ENCODE results near the gene STX18. TPM values are rescaled to one million over a fixed set of nuclear protein-coding genes. Genes with fewer than 3 reads are reported as not detected.

The STX18 gene
- total RNA-seq, 1 donor from 2014 or later = 41.7 TPM

GRCh38 chr4:4549534-4549933 is 7.7 kb upstream of the STX18 start:
- no peak overlapping the region for H3K4me3 Mint-ChIP-seq
- no peak overlapping the region for H3K27ac Mint-ChIP-seq
- no peaks in the 10 kb centered on the region for H3K27me3 Mint-ChIP-seq (ENCODE audit: low read depth)

DNA sequence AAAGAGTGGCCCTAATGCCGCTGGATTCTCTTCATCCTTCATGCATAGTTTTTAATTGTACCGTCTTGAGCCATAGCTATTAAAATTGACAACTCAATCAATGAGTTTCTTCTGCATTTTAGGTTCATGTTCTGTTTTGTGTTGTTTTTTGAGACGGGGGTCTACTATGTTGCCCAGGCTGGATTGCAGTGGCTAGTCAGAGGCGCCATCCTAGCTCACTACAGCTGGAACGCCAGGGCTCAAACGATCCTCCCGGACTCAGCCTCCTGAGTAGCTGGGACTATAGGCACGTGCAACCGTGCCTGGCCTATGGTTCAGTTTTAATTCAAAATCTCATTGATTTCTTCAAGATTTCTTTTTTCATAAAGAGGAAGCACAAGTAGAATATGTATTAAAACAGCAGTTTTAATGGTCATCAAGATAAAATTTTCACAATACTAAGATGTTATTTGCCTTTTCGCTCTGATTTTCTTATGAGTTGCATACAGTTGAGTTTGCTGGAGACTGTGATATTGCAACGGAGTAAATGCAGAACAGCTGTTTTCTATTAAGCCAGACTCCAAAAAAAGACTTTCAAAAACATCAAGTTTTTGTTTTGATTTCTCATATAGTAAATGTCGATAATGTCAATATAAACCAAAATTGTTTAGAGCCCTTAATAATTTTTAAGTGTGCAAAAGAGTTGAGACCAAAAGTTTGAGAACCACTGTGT is 1.1 kb upstream of the STX18 start:
- no peak for DNase-seq (ENCODE audit: low spot score in 2 of 2, unreplicated experiment in 2 of 2)
- H3K27ac Mint-ChIP-seq = peak overlapping the region; percentile 95
- no peaks in the 10 kb centered on the region for H3K9me3 Mint-ChIP-seq
- H3K36me3 Mint-ChIP-seq = peaks cover 15% of the 10 kb centered on the region
- H3K4me3 Mint-ChIP-seq = peak overlapping the region; percentile 93
- no peaks in the 10 kb centered on the region for H3K27me3 Mint-ChIP-seq (ENCODE audit: low read depth)
- TF ChIP-seq, protein P1, sequence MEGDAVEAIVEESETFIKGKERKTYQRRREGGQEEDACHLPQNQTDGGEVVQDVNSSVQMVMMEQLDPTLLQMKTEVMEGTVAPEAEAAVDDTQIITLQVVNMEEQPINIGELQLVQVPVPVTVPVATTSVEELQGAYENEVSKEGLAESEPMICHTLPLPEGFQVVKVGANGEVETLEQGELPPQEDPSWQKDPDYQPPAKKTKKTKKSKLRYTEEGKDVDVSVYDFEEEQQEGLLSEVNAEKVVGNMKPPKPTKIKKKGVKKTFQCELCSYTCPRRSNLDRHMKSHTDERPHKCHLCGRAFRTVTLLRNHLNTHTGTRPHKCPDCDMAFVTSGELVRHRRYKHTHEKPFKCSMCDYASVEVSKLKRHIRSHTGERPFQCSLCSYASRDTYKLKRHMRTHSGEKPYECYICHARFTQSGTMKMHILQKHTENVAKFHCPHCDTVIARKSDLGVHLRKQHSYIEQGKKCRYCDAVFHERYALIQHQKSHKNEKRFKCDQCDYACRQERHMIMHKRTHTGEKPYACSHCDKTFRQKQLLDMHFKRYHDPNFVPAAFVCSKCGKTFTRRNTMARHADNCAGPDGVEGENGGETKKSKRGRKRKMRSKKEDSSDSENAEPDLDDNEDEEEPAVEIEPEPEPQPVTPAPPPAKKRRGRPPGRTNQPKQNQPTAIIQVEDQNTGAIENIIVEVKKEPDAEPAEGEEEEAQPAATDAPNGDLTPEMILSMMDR (IDR thresholded peaks at IDR 0.05; ENCODE audit: unreplicated experiment) = no peak
- H3K4me1 Mint-ChIP-seq = peaks cover 39% of the 10 kb centered on the region

More at GRCh38 chr4:4549534-4549933, 7.7 kb upstream of the STX18 start:
- TF ChIP-seq, protein P1 (IDR thresholded peaks at IDR 0.05; ENCODE audit: unreplicated experiment) = no peak
- H3K9me3 Mint-ChIP-seq = peaks cover 3% of the 10 kb centered on the region
- peaks cover 65% of the 10 kb centered on the region for H3K36me3 Mint-ChIP-seq
- H3K4me1 Mint-ChIP-seq = no peaks in the 10 kb centered on the region
- DNase-seq (ENCODE audit: low spot score in 2 of 2, unreplicated experiment in 2 of 2) = no peak

DNA sequence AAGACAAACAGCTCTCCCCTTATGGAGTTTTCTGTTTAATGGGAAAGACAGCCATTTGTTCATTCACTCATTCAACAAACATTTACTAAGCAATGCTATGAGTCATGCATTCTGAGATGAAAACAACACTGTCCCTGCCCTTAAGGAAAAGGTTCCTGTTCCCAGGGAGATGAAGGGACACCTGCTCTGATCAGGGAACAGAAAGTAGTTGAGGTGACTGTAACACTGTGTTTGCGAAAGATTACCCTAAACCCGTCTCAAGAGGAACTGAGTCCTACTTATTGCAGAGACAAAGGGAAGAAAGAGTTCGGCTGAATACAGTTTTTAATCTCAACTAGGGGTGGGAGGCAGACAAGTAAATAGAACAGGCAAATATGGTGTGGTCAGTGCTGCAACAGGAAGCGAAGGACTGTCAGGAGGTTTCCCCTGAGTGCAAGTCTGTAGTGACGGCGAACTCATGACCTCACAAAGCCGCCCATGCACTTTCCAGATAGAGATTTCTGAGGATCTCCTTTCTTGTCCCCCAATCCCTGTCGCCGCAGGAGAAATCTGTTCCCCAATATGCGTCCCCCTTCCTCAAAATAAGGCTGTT is 712 bp downstream of the STX18 start:
- Mint-ChIP-seq H3K27ac (peak overlapping the region; percentile 95), H3K4me1 (peaks cover 39% of the 10 kb centered on the region), H3K36me3 (peaks cover 7% of the 10 kb centered on the region), H3K27me3 (ENCODE audit: low read depth) (no peaks in the 10 kb centered on the region), H3K4me3 (peak overlapping the region; percentile 93), H3K9me3 (no peaks in the 10 kb centered on the region)
- TF ChIP-seq, protein P1 (IDR thresholded peaks at IDR 0.05; ENCODE audit: unreplicated experiment) = no peak
- DNase-seq (ENCODE audit: low spot score in 2 of 2, unreplicated experiment in 2 of 2) = no peak

DNA sequence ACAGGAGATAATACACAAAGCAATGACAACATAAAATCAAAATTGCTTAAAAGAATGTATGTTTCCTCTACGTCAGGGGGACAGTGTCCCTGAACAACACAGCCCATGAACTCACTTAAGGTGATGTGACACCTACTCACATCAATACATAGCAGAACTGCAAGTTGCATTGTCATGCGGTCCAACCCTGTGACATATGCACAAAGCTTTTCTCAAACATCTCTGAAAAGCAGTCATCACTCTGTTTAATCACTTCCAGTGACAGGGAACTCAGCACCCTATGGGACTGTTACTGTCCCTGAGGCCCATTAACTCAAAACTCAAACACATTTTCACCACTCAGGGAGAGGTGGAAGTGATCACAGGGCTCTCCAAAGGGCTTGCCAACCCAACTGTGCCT is 2.4 kb downstream of the STX18 start:
- H3K27me3 Mint-ChIP-seq (ENCODE audit: low read depth) = no peaks in the 10 kb centered on the region
- H3K27ac Mint-ChIP-seq = no peak overlapping the region

DNA sequence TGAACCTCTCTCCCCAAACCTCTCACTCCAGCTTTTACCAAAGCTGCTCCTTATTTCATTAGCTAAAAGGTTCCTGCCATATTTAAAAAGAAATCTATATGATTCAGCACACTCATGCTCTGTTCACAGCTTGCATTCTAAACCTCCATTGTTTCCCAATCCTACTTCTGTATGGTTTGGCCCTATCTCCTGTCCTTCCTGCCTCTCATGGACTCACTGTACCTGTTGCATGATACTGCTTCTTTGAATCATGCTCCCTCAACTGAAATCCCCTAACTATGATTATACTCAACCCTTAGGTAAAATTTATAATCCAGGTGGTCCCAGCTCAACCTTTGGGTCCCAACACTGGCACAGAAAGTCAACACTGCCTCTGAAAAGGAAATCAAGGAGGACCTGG is 6.3 kb downstream of the STX18 start:
- Mint-ChIP-seq H3K9me3 (no peaks in the 10 kb centered on the region), H3K36me3 (no peaks in the 10 kb centered on the region), H3K4me1 (peaks cover 17% of the 10 kb centered on the region), H3K27me3 (ENCODE audit: low read depth) (no peaks in the 10 kb centered on the region), H3K27ac (no peak overlapping the region), H3K4me3 (no peak overlapping the region)
- DNase-seq (ENCODE audit: low spot score in 2 of 2, unreplicated experiment in 2 of 2) = no peak
- TF ChIP-seq, protein P1 (IDR thresholded peaks at IDR 0.05; ENCODE audit: unreplicated experiment) = no peak

More for the DNA sequence above, 2.4 kb downstream of the STX18 start:
- DNase-seq (ENCODE audit: low spot score in 2 of 2, unreplicated experiment in 2 of 2) = no peak
- Mint-ChIP-seq H3K9me3 (no peaks in the 10 kb centered on the region), H3K36me3 (no peaks in the 10 kb centered on the region), H3K4me1 (peaks cover 39% of the 10 kb centered on the region), H3K4me3 (no peak overlapping the region)
- TF ChIP-seq, protein P1 (IDR thresholded peaks at IDR 0.05; ENCODE audit: unreplicated experiment) = no peak

Data from mesothelial cell of epicardium (in vitro differentiated cells).